Activated CD8-positive, alpha-beta memory T cell treated with anti-CD3 and anti-CD28 coated beads, Interleukin-2, amount 10 ng/mL, durations not matched to agents 7 days and 5 days (primary cell): Measurements from ENCODE around the gene CAMTA1. TPM values are rescaled to one million over a fixed set of nuclear protein-coding genes. Genes with fewer than 3 reads are reported as not detected.

Experiments used
- ATAC-seq: fragments of 150-1000 bp; cut with Tn5 transposase; one replicate; pipeline ENCODE4 v1.10.0; 2021; ENCODE audit warnings: moderate library complexity
- CTCF ChIA-PET: fragments of 350-600 bp; sonication (Branson Sonifier 250); formaldehyde crosslinking; loops from one replicate; lab custom pipeline; 2021; ENCODE audit warnings: antibody characterized with exemption; lab: Charles Lee
- DNase-seq: peaks from one replicate; pipeline ENCODE4 v3.0.0-alpha.2; 2020
- H3K27ac Mint-ChIP-seq: one replicate; pipeline ENCODE4 v1.8.0; 2021; ENCODE audit warnings: mild to moderate bottlenecking, mixed read lengths
- H3K27me3 Mint-ChIP-seq: one replicate; pipeline ENCODE4 v1.8.0; 2021; ENCODE audit warnings: mixed read lengths
- H3K36me3 Mint-ChIP-seq: one replicate; pipeline ENCODE4 v1.8.0; 2021; ENCODE audit warnings: mild to moderate bottlenecking, mixed read lengths
- H3K4me1 Mint-ChIP-seq: one replicate; pipeline ENCODE4 v1.8.0; 2021; ENCODE audit warnings: mixed read lengths
- H3K4me3 Mint-ChIP-seq: one replicate; pipeline ENCODE4 v1.8.0; 2021; ENCODE audit warnings: mild to moderate bottlenecking, moderate library complexity, mixed read lengths
- H3K9me3 Mint-ChIP-seq: one replicate; pipeline ENCODE4 v1.8.0; 2022; ENCODE audit warnings: low read depth, mixed read lengths
- total RNA-seq, 2 experiments: library from RNA; stranded (reverse); gene quantifications; one replicate each; pipeline ENCODE4 v1.2.3, GENCODE V29; 2021

Gene CAMTA1
- total RNA-seq, 2 experiments from 2014 or later, result 42.8 to 43.2 TPM

- Mint-ChIP-seq H3K27me3 (no peaks in the 10 kb centered on the region), H3K4me3 (no peak overlapping the region), H3K36me3 (no peaks in the 10 kb centered on the region), H3K9me3 (no peaks in the 10 kb centered on the region), H3K4me1 (no peaks in the 10 kb centered on the region), H3K27ac (no peak overlapping the region)
- CTCF ChIA-PET, result interaction anchor here (1.2 kb wide), 1 partner anchor 14 kb away, joined by 6 read pairs; no protein-coding TSS in a partner anchor
- DNase-seq, result no peak
- no peak for ATAC-seq
Measured at GRCh38 chr1:7084232-7084894, 299.1 kb downstream of the CAMTA1 start.

GRCh38 chr1:7085521-7085920 lies 300.3 kb downstream of the CAMTA1 start:
- H3K27ac Mint-ChIP-seq, result no peak overlapping the region
- no peaks in the 10 kb centered on the region for H3K27me3 Mint-ChIP-seq
- H3K4me3 Mint-ChIP-seq, result no peak overlapping the region
- H3K36me3 Mint-ChIP-seq, result no peaks in the 10 kb centered on the region
- no peak for DNase-seq
- no peak for ATAC-seq
- no peaks in the 10 kb centered on the region for H3K9me3 Mint-ChIP-seq
- CTCF ChIA-PET, result interaction anchor here (1.2 kb wide), 1 partner anchor 15 kb away, joined by 6 read pairs; no protein-coding TSS in a partner anchor
- H3K4me1 Mint-ChIP-seq, result no peaks in the 10 kb centered on the region

GRCh38 chr1:7086106-7086505 lies 300.9 kb downstream of the CAMTA1 start:
- Mint-ChIP-seq H3K27me3 (no peaks in the 10 kb centered on the region), H3K27ac (no peak overlapping the region), H3K36me3 (no peaks in the 10 kb centered on the region), H3K4me3 (no peak overlapping the region), H3K9me3 (no peaks in the 10 kb centered on the region), H3K4me1 (no peaks in the 10 kb centered on the region)
- CTCF ChIA-PET, result no interaction called here
- no peak for DNase-seq
- ATAC-seq, result no peak

- Mint-ChIP-seq H3K27ac (no peak overlapping the region), H3K9me3 (no peaks in the 10 kb centered on the region), H3K4me3 (no peak overlapping the region), H3K36me3 (no peaks in the 10 kb centered on the region), H3K27me3 (no peaks in the 10 kb centered on the region), H3K4me1 (no peaks in the 10 kb centered on the region)
- DNase-seq (no peak), ATAC-seq (no peak)
- CTCF ChIA-PET, result no interaction called here
Measured at GRCh38 chr1:7087888-7088287, 302.6 kb downstream of the CAMTA1 start.

- ATAC-seq (no peak), DNase-seq (no peak)
- CTCF ChIA-PET, result no interaction called here
- no peaks in the 10 kb centered on the region for H3K36me3 Mint-ChIP-seq
- no peak overlapping the region for H3K4me3 Mint-ChIP-seq
- no peaks in the 10 kb centered on the region for H3K4me1 Mint-ChIP-seq
- H3K27me3 Mint-ChIP-seq, result no peaks in the 10 kb centered on the region
- H3K27ac Mint-ChIP-seq, result no peak overlapping the region
- no peaks in the 10 kb centered on the region for H3K9me3 Mint-ChIP-seq
Measured at GRCh38 chr1:7089497-7089896, 304.2 kb downstream of the CAMTA1 start.

- CTCF ChIA-PET, result no interaction called here
- no peak for DNase-seq
- Mint-ChIP-seq H3K4me3 (no peak overlapping the region), H3K27ac (no peak overlapping the region), H3K27me3 (no peaks in the 10 kb centered on the region), H3K9me3 (no peaks in the 10 kb centered on the region), H3K4me1 (no peaks in the 10 kb centered on the region), H3K36me3 (no peaks in the 10 kb centered on the region)
- ATAC-seq, result no peak
Measured at GRCh38 chr1:7093297-7093696, 308.0 kb downstream of the CAMTA1 start.

- no peak for DNase-seq
- Mint-ChIP-seq H3K4me3 (no peak overlapping the region), H3K27ac (no peak overlapping the region), H3K4me1 (no peaks in the 10 kb centered on the region), H3K36me3 (no peaks in the 10 kb centered on the region), H3K27me3 (no peaks in the 10 kb centered on the region), H3K9me3 (no peaks in the 10 kb centered on the region)
- ATAC-seq, result no peak
- CTCF ChIA-PET, result no interaction called here
Measured at GRCh38 chr1:7094086-7094485, 308.8 kb downstream of the CAMTA1 start.

GRCh38 chr1:7094509-7094908 lies 309.3 kb downstream of the CAMTA1 start:
- H3K27me3 Mint-ChIP-seq, result no peaks in the 10 kb centered on the region
- no peak overlapping the region for H3K4me3 Mint-ChIP-seq
- no peaks in the 10 kb centered on the region for H3K9me3 Mint-ChIP-seq

GRCh38 chr1:7095343-7095964 lies 310.2 kb downstream of the CAMTA1 start:
- Mint-ChIP-seq H3K4me3 (no peak overlapping the region), H3K9me3 (no peaks in the 10 kb centered on the region), H3K27ac (no peak overlapping the region), H3K36me3 (no peaks in the 10 kb centered on the region), H3K4me1 (no peaks in the 10 kb centered on the region), H3K27me3 (no peaks in the 10 kb centered on the region)
- CTCF ChIA-PET, result no interaction called here
- no peak for ATAC-seq
- no peak for DNase-seq

More at GRCh38 chr1:7094509-7094908, 309.3 kb downstream of the CAMTA1 start:
- DNase-seq, result no peak
- no peak for ATAC-seq
- CTCF ChIA-PET, result no interaction called here
- no peaks in the 10 kb centered on the region for H3K4me1 Mint-ChIP-seq
- no peaks in the 10 kb centered on the region for H3K36me3 Mint-ChIP-seq
- no peak overlapping the region for H3K27ac Mint-ChIP-seq

GRCh38 chr1:7097938-7098592 lies 312.8 kb downstream of the CAMTA1 start:
- Mint-ChIP-seq H3K4me1 (no peaks in the 10 kb centered on the region), H3K27ac (no peak overlapping the region), H3K36me3 (no peaks in the 10 kb centered on the region), H3K27me3 (no peaks in the 10 kb centered on the region), H3K9me3 (peaks cover 4% of the 10 kb centered on the region), H3K4me3 (no peak overlapping the region)
- DNase-seq (no peak), ATAC-seq (no peak)
- CTCF ChIA-PET, result no interaction called here

- H3K4me1 Mint-ChIP-seq, result no peaks in the 10 kb centered on the region
- ATAC-seq (no peak), DNase-seq (no peak)
- H3K27ac Mint-ChIP-seq, result no peak overlapping the region
- no peak overlapping the region for H3K4me3 Mint-ChIP-seq
- CTCF ChIA-PET, result no interaction called here
- H3K9me3 Mint-ChIP-seq, result peaks cover 4% of the 10 kb centered on the region
- no peaks in the 10 kb centered on the region for H3K36me3 Mint-ChIP-seq
- no peaks in the 10 kb centered on the region for H3K27me3 Mint-ChIP-seq
Measured at GRCh38 chr1:7098641-7099040, 313.4 kb downstream of the CAMTA1 start.

GRCh38 chr1:7100479-7100878 lies 315.2 kb downstream of the CAMTA1 start:
- H3K27ac Mint-ChIP-seq, result no peak overlapping the region
- no peaks in the 10 kb centered on the region for H3K27me3 Mint-ChIP-seq
- ATAC-seq, result no peak
- H3K36me3 Mint-ChIP-seq, result no peaks in the 10 kb centered on the region
- CTCF ChIA-PET, result no interaction called here
- no peak for DNase-seq
- H3K4me1 Mint-ChIP-seq, result no peaks in the 10 kb centered on the region
- no peak overlapping the region for H3K4me3 Mint-ChIP-seq
- H3K9me3 Mint-ChIP-seq, result peaks cover 4% of the 10 kb centered on the region

- Mint-ChIP-seq H3K27ac (no peak overlapping the region), H3K36me3 (no peaks in the 10 kb centered on the region), H3K9me3 (peaks cover 4% of the 10 kb centered on the region), H3K27me3 (no peaks in the 10 kb centered on the region), H3K4me1 (no peaks in the 10 kb centered on the region), H3K4me3 (no peak overlapping the region)
- CTCF ChIA-PET, result no interaction called here
- no peak for ATAC-seq
- DNase-seq, result no peak
Measured at GRCh38 chr1:7101187-7101586, 315.9 kb downstream of the CAMTA1 start.

- no peak for ATAC-seq
- no peak for DNase-seq
- Mint-ChIP-seq H3K27me3 (no peaks in the 10 kb centered on the region), H3K9me3 (peaks cover 4% of the 10 kb centered on the region), H3K4me3 (no peak overlapping the region), H3K27ac (no peak overlapping the region), H3K4me1 (no peaks in the 10 kb centered on the region), H3K36me3 (no peaks in the 10 kb centered on the region)
- CTCF ChIA-PET, result no interaction called here
Measured at GRCh38 chr1:7103361-7103782, 318.1 kb downstream of the CAMTA1 start.
